Activated CD4-positive, alpha-beta T cell treated with anti-CD3 and anti-CD28 coated beads, Interleukin-2, Interleukin-4, amounts not matched to agents 100 ng/mL and 50 ng/mL, durations not matched to agents 16 hours and 8 hours (primary cell): ENCODE measurements around the gene SETBP1.

Experiments used
- DNase-seq: peaks from one replicate; pipeline ENCODE4 v3.0.0-alpha.2; 2020; ENCODE audit warnings: low spot score

The SETBP1 gene

GRCh38 chr18:44841752-44842587 is 161.3 kb downstream of the SETBP1 start:
- no peak for DNase-seq

- no peak for DNase-seq
Measured at GRCh38 chr18:44842588-44843412, 162.1 kb downstream of the SETBP1 start.

GRCh38 chr18:44844486-44844885 is 163.8 kb downstream of the SETBP1 start:
- DNase-seq: no peak

GRCh38 chr18:44846450-44846849 is 165.8 kb downstream of the SETBP1 start:
- DNase-seq: no peak

GRCh38 chr18:44848644-44849335 is 168.1 kb downstream of the SETBP1 start:
- no peak for DNase-seq

GRCh38 chr18:44849361-44849760 is 168.7 kb downstream of the SETBP1 start:
- DNase-seq: no peak

GRCh38 chr18:44850001-44850400 is 169.3 kb downstream of the SETBP1 start:
- DNase-seq: no peak

- no peak for DNase-seq
Measured at GRCh38 chr18:44851856-44852621, 171.4 kb downstream of the SETBP1 start.

- DNase-seq: no peak
Measured at GRCh38 chr18:44852818-44853217, 172.1 kb downstream of the SETBP1 start.

GRCh38 chr18:44853430-44853829 is 172.7 kb downstream of the SETBP1 start:
- no peak for DNase-seq

- DNase-seq: no peak
Measured at GRCh38 chr18:44855681-44856080, 175.0 kb downstream of the SETBP1 start.

GRCh38 chr18:44856157-44856556 is 175.5 kb downstream of the SETBP1 start:
- DNase-seq: no peak

- DNase-seq: no peak
Measured at GRCh38 chr18:44857081-44857480, 176.4 kb downstream of the SETBP1 start.

- DNase-seq: no peak
Measured at GRCh38 chr18:44857744-44858491, 177.2 kb downstream of the SETBP1 start.

GRCh38 chr18:44859263-44859662 is 178.6 kb downstream of the SETBP1 start:
- DNase-seq: no peak

- no peak for DNase-seq
Measured at GRCh38 chr18:44859751-44860439, 179.2 kb downstream of the SETBP1 start.

- DNase-seq: no peak
Measured at GRCh38 chr18:44862112-44862511, 181.4 kb downstream of the SETBP1 start.

- DNase-seq: no peak
Measured at GRCh38 chr18:44866103-44866502, 185.4 kb downstream of the SETBP1 start.

GRCh38 chr18:44869533-44869932 is 188.8 kb downstream of the SETBP1 start:
- DNase-seq: no peak
